SU-DHL-6 (cell line): Measurements from ENCODE around the gene IQCF6.

ENCODE experiments used
- H2AFZ ChIP-seq: fragments of 200-600 bp; sonication (generic); 2 replicates; pipeline ENCODE4 v1.6.1; 2014; ENCODE audit warnings: low read depth, mild to moderate bottlenecking, moderate library complexity, mixed read lengths, antibody characterized with exemption, low read length; ENCODE audit not compliant: severe bottlenecking
- H3F3A ChIP-seq: fragments of 200-600 bp; shearing (Covaris generic); 2 replicates; pipeline ENCODE4 v1.6.0; 2016; ENCODE audit warnings: antibody characterized with exemption, mild to moderate bottlenecking; ENCODE audit not compliant: insufficient read depth
- H3K27ac ChIP-seq: fragments of 200-600 bp; sonication (generic); 2 replicates; pipeline ENCODE4 v1.5.1; 2016; ENCODE audit warnings: low read depth, mild to moderate bottlenecking, low read length, moderate library complexity, mixed read lengths
- H3K27me3 ChIP-seq: fragments of 200-600 bp; sonication (generic), shearing (Covaris generic); 2 replicates; pipeline ENCODE4 v1.6.0; 2014; ENCODE audit warnings: mild to moderate bottlenecking, low read length
- H3K36me3 ChIP-seq: fragments of 200-600 bp; sonication (generic); 2 replicates; pipeline ENCODE4 v1.6.1; 2014; ENCODE audit warnings: mild to moderate bottlenecking, low read length, mixed read lengths
- H3K4me2 ChIP-seq: fragments of 300-600, 200-600 bp; shearing (Covaris generic), sonication (generic); 2 replicates; pipeline ENCODE4 v1.6.0; 2014; ENCODE audit warnings: low read length, low read depth, mild to moderate bottlenecking; ENCODE audit not compliant: poor library complexity, severe bottlenecking
- H3K4me3 ChIP-seq: fragments of 200-600 bp; sonication (generic); 2 replicates; pipeline ENCODE4 v1.5.1; 2014; ENCODE audit warnings: antibody characterized with exemption, low read length, mild to moderate bottlenecking, mixed read lengths; ENCODE audit not compliant: insufficient read depth, poor library complexity, severe bottlenecking
- H3K79me2 ChIP-seq: fragments of 200-600 bp; sonication (generic); 2 replicates; pipeline ENCODE4 v1.6.1; 2014; ENCODE audit warnings: mild to moderate bottlenecking, low read length, moderate library complexity; ENCODE audit not compliant: insufficient read depth
- H3K9ac ChIP-seq: fragments of 200-600 bp; sonication (generic); 2 replicates; pipeline ENCODE4 v1.7.0; 2014; ENCODE audit warnings: mild to moderate bottlenecking, low read length
- H3K9me2 ChIP-seq: fragments of 200-600 bp; sonication (generic); replicated peaks from 2 replicates; pipeline ENCODE4 v1.6.1; 2014; ENCODE audit warnings: low read length; ENCODE audit not compliant: insufficient read depth
- H3K9me3 ChIP-seq: fragments of 200-600 bp; sonication (generic); 2 replicates; pipeline ENCODE4 v1.6.1; 2014; ENCODE audit warnings: low read length, mixed read lengths; ENCODE audit not compliant: insufficient read depth
- H4K20me1 ChIP-seq: fragments of 200-600 bp; sonication (generic); 2 replicates; pipeline ENCODE4 v1.6.1; 2014; ENCODE audit warnings: low read depth, mild to moderate bottlenecking, antibody characterized with exemption, low read length, moderate library complexity, mixed read lengths
- CTCF ChIP-seq: fragments of 200-600 bp; sonication (generic); IDR thresholded peaks from one replicate; pipeline ENCODE4 v1.5.1; 2017; ENCODE audit warnings: antibody characterized with exemption, mild to moderate bottlenecking, low read length, moderate library complexity; ENCODE audit not compliant: insufficient read depth, poor library complexity, severe bottlenecking
- EZH2phosphoT487 ChIP-seq: fragments of 200-600 bp; sonication (generic), shearing (Covaris generic); conservative IDR thresholded peaks from 2 replicates; pipeline ENCODE4 v1.6.1; 2018; ENCODE audit warnings: mild to moderate bottlenecking, antibody characterized with exemption, low read length, moderate library complexity, mixed read lengths

Gene IQCF6

GRCh38 chr3:51814034-51814433 lies 35.0 kb upstream of the IQCF6 start:
- Histone ChIP-seq H4K20me1 (no peaks in the 10 kb centered on the region), H3K9ac (no peak overlapping the region), H3K27ac (no peak overlapping the region), H3F3A (no peaks in the 10 kb centered on the region), H3K79me2 (no peaks in the 10 kb centered on the region), H3K9me3 (no peaks in the 10 kb centered on the region), H3K4me2 (no peak overlapping the region), H3K27me3 (peaks cover 3% of the 10 kb centered on the region; the same call in 1 of the 2 replicates), H3K9me2 (no peaks in the 10 kb centered on the region), H3K36me3 (no peaks in the 10 kb centered on the region), H2AFZ (no peak overlapping the region), H3K4me3 (no peak overlapping the region)
- TF ChIP-seq EZH2phosphoT487 (no peak), CTCF (no peak)

GRCh38 chr3:51813539-51813938 lies 34.5 kb upstream of the IQCF6 start:
- Histone ChIP-seq H3K27me3 (peaks cover 3% of the 10 kb centered on the region; the same call in 1 of the 2 replicates), H3K4me3 (no peak overlapping the region), H3K4me2 (no peak overlapping the region), H3K9ac (no peak overlapping the region), H3K9me2 (no peaks in the 10 kb centered on the region), H3K27ac (no peak overlapping the region), H3F3A (no peaks in the 10 kb centered on the region), H3K36me3 (no peaks in the 10 kb centered on the region), H2AFZ (no peak overlapping the region), H3K9me3 (no peaks in the 10 kb centered on the region), H3K79me2 (no peaks in the 10 kb centered on the region), H4K20me1 (no peaks in the 10 kb centered on the region)
- TF ChIP-seq CTCF (no peak), EZH2phosphoT487 (no peak)

- Histone ChIP-seq H3K79me2 (no peaks in the 10 kb centered on the region), H3K27ac (no peak overlapping the region), H3K27me3 (0 out of 2 replicates have a peak, but pooled peaks cover 4% of the 10 kb centered on the region), H3F3A (no peaks in the 10 kb centered on the region), H3K9me2 (no peaks in the 10 kb centered on the region), H4K20me1 (no peaks in the 10 kb centered on the region), H3K9ac (no peak overlapping the region), H3K4me2 (no peak overlapping the region), H3K36me3 (0 out of 2 replicates have a peak, but pooled peaks cover 5% of the 10 kb centered on the region), H3K9me3 (no peaks in the 10 kb centered on the region), H3K4me3 (no peak overlapping the region), H2AFZ (no peak overlapping the region)
- no peak for TF ChIP-seq CTCF
- TF ChIP-seq EZH2phosphoT487, result no peak
Measured at GRCh38 chr3:51808934-51809333, 29.9 kb upstream of the IQCF6 start.
